ENCODE data around the gene USP36. TPM values are rescaled to one million over a fixed set of nuclear protein-coding genes. Genes with fewer than 3 reads are reported as not detected.

USP36 gene
- total RNA-seq, 1 experiment from 2014 or later: 74.0 TPM

GRCh38 chr17:78771758-78772382, 68.7 kb downstream of the USP36 start (continued):
- TF ChIP-seq ZNF532 (CRISPR knock-in tag; IDR thresholded peaks at IDR 0.05; ENCODE audit: borderline replicate concordance) (no peak), ZNF317 (CRISPR knock-in tag; IDR thresholded peaks at IDR 0.05; ENCODE audit: borderline replicate concordance, low read depth) (no peak), TP53 (CRISPR knock-in tag; IDR thresholded peaks at IDR 0.05) (no peak)

GRCh38 chr17:78769196-78769773, 71.3 kb downstream of the USP36 start:
- CTCF ChIA-PET: interaction anchor here (0.6 to 1.3 kb wide), 7 partner anchors 11 to 274 kb away, joined by 3 to 9 read pairs (median 3); no protein-coding TSS in a partner anchor
- TF ChIP-seq ZSCAN18 (CRISPR knock-in tag; IDR thresholded peaks at IDR 0.05) (no peak), ZNF396 (CRISPR knock-in tag; IDR thresholded peaks at IDR 0.05; ENCODE audit: borderline replicate concordance) (no peak), ARID4B (CRISPR knock-in tag; IDR thresholded peaks at IDR 0.05; ENCODE audit: borderline replicate concordance) (no peak), SP1 (CRISPR knock-in tag; conservative IDR thresholded peaks at IDR 0.05) (no peak), GTF2I (CRISPR knock-in tag; conservative IDR thresholded peaks at IDR 0.05) (no peak), FOXP4 (CRISPR knock-in tag; IDR thresholded peaks at IDR 0.05) (no peak)
- Mint-ChIP-seq H3K4me3 (no peak overlapping the region), H3K27ac (no peak overlapping the region), H3K36me3 (no peaks in the 10 kb centered on the region), H3K27me3 (ENCODE audit: low read depth) (no peaks in the 10 kb centered on the region; the same call in 1 of the 2 replicates), H3K4me1 (no peaks in the 10 kb centered on the region), H3K9me3 (no peaks in the 10 kb centered on the region)
- no peak for DNase-seq (ENCODE audit: low spot score)
- POLR2A ChIA-PET: interaction anchor here (0.6 to 0.7 kb wide), 2 partner anchors 12 to 281 kb away, joined by 3 read pairs; no protein-coding TSS in a partner anchor
- peak; percentile 28; the same call in 1 of the 2 replicates for ATAC-seq
